ENCODE results near the gene SLC27A1.

GRCh38 chr19:17489392-17490030 is 19.2 kb downstream of the SLC27A1 start:
- no peak for TF ChIP-seq FOXP1 (CRISPR knock-in tag; IDR thresholded peaks at IDR 0.05; ENCODE audit: borderline replicate concordance)
- TF ChIP-seq ATF3 (CRISPR knock-in tag; conservative IDR thresholded peaks at IDR 0.05) = no peak
- TF ChIP-seq AFF4 (CRISPR knock-in tag; IDR thresholded peaks at IDR 0.05; ENCODE audit: borderline replicate concordance) = no peak
- TF ChIP-seq FOXJ3 (CRISPR knock-in tag; IDR thresholded peaks at IDR 0.05; ENCODE audit: borderline replicate concordance) = no peak
- TF ChIP-seq PRDM15 (CRISPR knock-in tag; IDR thresholded peaks at IDR 0.05) = no peak

Measured in WTC11 (cell line).